Measurements from ENCODE around the gene SLC43A2.

SLC43A2 gene

DNA sequence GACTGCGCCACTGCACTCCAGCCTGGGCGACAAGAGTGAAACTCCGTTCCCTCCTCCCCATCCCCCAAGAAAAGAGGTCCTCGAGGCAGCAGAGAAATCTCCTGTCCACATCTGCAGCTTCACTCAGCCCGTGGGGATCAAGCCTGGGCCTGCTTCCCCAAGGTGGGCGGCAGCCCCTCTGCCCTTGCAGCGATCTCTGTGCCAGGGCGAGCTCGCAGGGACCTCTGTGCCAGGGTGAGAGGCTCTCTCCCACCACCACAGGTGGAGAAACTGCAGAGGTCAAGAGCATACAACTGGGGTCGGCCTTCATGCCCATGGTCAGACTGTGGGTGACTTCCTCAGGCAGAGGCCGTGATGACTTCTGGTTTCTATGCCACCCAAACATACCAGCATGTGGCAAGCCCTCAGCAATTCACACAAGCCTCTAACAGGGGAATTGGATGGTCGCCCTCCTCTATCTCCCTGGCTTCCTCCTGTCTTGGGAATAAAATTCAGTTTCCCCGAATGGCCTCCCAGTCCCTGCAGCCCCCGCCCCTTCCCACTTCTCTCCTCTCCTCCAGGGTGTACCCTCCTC lies 5.5 kb downstream of the SLC43A2 start:
- Histone ChIP-seq H3K36me3 (replicated peaks; ENCODE audit: insufficient read depth, low read length) (no peaks in the 10 kb centered on the region), H3K27me3 (replicated peaks; ENCODE audit: insufficient read depth, low read length) (no peaks in the 10 kb centered on the region), H2AFZ (ENCODE audit: low read length) (no peak overlapping the region), H3K79me2 (ENCODE audit: low read length) (no peaks in the 10 kb centered on the region), H3K9me3 (replicated peaks; ENCODE audit: insufficient read depth, low read length) (no peaks in the 10 kb centered on the region), H4K20me1 (ENCODE audit: insufficient read depth, low read length) (no peaks in the 10 kb centered on the region), H3K9me2 (replicated peaks; ENCODE audit: insufficient read depth, low read length) (no peaks in the 10 kb centered on the region), H3K4me1 (ENCODE audit: low read length) (0 out of 2 replicates have a peak, but pooled peaks cover 5% of the 10 kb centered on the region), H3F3A (ENCODE audit: insufficient read depth, low read length) (no peaks in the 10 kb centered on the region), H3K4me3 (ENCODE audit: low read length) (no peak overlapping the region), H3K9ac (ENCODE audit: low read length) (no peak overlapping the region), H3K4me2 (ENCODE audit: low read depth, low read length) (no peak overlapping the region), H3K27ac (ENCODE audit: low read length) (no peak overlapping the region)
- no peak for TF ChIP-seq EZH2 (optimal IDR thresholded peaks at IDR 0.05; ENCODE audit: low read depth, low read length)
- TF ChIP-seq CTCF (IDR thresholded peaks at IDR 0.05; ENCODE audit: low read length), result no peak
- no peak for TF ChIP-seq EZH2phosphoT487 (IDR thresholded peaks at IDR 0.05; ENCODE audit: low read length)
- no peak for DNase-seq

DNA sequence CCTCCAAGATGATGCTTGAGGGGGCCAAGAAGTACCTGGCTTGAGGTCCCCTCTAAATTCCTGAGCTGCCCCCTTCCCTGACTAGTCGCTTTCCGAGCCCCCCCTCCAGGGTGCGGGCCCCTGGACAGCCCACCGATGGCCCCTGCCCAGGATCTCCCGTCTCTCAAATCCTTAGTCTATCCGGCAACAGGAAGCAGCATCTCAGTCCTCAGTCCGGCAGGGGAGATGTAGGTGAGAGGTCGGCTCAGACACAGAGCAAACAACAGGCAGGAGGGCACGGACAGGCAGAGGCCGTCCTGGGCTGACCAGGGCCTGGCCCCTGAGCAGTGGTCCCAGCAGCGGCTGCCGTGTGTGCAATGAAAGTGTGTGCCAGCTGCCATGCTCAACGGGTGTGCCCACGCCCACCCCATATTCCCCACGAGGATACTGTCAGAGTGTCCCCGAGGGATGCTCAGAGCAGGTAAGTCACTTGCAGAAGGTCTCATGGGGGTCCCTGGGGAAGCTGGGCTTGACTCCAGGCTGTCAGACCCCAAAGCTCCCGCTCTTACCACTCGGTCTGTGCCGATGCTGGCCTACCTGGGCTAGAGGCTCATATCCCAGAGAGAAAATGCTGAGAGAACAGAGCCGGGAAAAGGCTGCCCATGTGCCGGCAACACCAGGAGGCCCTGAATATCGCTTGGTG lies 7.2 kb downstream of the SLC43A2 start:
- H3K27me3 ChIP-seq (replicated peaks; ENCODE audit: insufficient read depth, low read length), result no peaks in the 10 kb centered on the region
- no peaks in the 10 kb centered on the region for H3K9me3 ChIP-seq (replicated peaks; ENCODE audit: insufficient read depth, low read length)
- H2AFZ ChIP-seq (ENCODE audit: low read length), result no peak overlapping the region
- H3K9ac ChIP-seq (ENCODE audit: low read length), result no peak overlapping the region
- DNase-seq, result no peak
- TF ChIP-seq CTCF (IDR thresholded peaks at IDR 0.05; ENCODE audit: low read length) (no peak), EZH2 (optimal IDR thresholded peaks at IDR 0.05; ENCODE audit: low read depth, low read length) (no peak), EZH2phosphoT487 (IDR thresholded peaks at IDR 0.05; ENCODE audit: low read length) (no peak)
- H3K4me3 ChIP-seq (ENCODE audit: low read length), result no peak overlapping the region
- H3K27ac ChIP-seq (ENCODE audit: low read length), result no peak overlapping the region
- H3K4me1 ChIP-seq (ENCODE audit: low read length), result no peaks in the 10 kb centered on the region
- H4K20me1 ChIP-seq (ENCODE audit: insufficient read depth, low read length), result no peaks in the 10 kb centered on the region
- no peaks in the 10 kb centered on the region for H3K36me3 ChIP-seq (replicated peaks; ENCODE audit: insufficient read depth, low read length)
- H3F3A ChIP-seq (ENCODE audit: insufficient read depth, low read length), result no peaks in the 10 kb centered on the region
- H3K9me2 ChIP-seq (replicated peaks; ENCODE audit: insufficient read depth, low read length), result no peaks in the 10 kb centered on the region
- H3K4me2 ChIP-seq (ENCODE audit: low read depth, low read length), result no peak overlapping the region
- H3K79me2 ChIP-seq (ENCODE audit: low read length), result no peaks in the 10 kb centered on the region

GRCh38 chr17:1620486-1620885 lies 8.1 kb downstream of the SLC43A2 start:
- Histone ChIP-seq H3K4me2 (ENCODE audit: low read depth, low read length) (no peak overlapping the region), H3K79me2 (ENCODE audit: low read length) (no peaks in the 10 kb centered on the region), H3K9me3 (replicated peaks; ENCODE audit: insufficient read depth, low read length) (no peaks in the 10 kb centered on the region), H3K27ac (ENCODE audit: low read length) (no peak overlapping the region), H3K4me1 (ENCODE audit: low read length) (no peaks in the 10 kb centered on the region), H3K36me3 (replicated peaks; ENCODE audit: insufficient read depth, low read length) (no peaks in the 10 kb centered on the region), H3K9me2 (replicated peaks; ENCODE audit: insufficient read depth, low read length) (no peaks in the 10 kb centered on the region), H2AFZ (ENCODE audit: low read length) (no peak overlapping the region), H3K9ac (ENCODE audit: low read length) (no peak overlapping the region), H4K20me1 (ENCODE audit: insufficient read depth, low read length) (no peaks in the 10 kb centered on the region), H3F3A (ENCODE audit: insufficient read depth, low read length) (no peaks in the 10 kb centered on the region), H3K4me3 (ENCODE audit: low read length) (no peak overlapping the region), H3K27me3 (replicated peaks; ENCODE audit: insufficient read depth, low read length) (no peaks in the 10 kb centered on the region)
- DNase-seq, result no peak
- TF ChIP-seq CTCF (IDR thresholded peaks at IDR 0.05; ENCODE audit: low read length) (no peak), EZH2phosphoT487 (IDR thresholded peaks at IDR 0.05; ENCODE audit: low read length) (no peak), EZH2 (optimal IDR thresholded peaks at IDR 0.05; ENCODE audit: low read depth, low read length) (no peak)

Data from MM.1S (cell line).